Fibroblast of lung (primary cell): ENCODE data around the gene ATP11A.

Experiments used
- CTCF ChIP-seq, 2 donors: IDR thresholded peaks in 1 of 2; conservative IDR thresholded peaks in 1 of 2; 1 replicate in 1 of 2; 2 replicates in 1 of 2; pipeline ENCODE4 v1.5.1; 2011 to 2012; ENCODE audit warnings: low read length in 2 of 2, control low read depth in 1 of 2, inconsistent platforms in 1 of 2, low read depth in 1 of 2, mild to moderate bottlenecking in 1 of 2
- EZH2 ChIP-seq: IDR thresholded peaks from 2 replicates; pipeline ENCODE4 v1.5.1; 2012; ENCODE audit warnings: low read length, control low read depth, mild to moderate bottlenecking; ENCODE audit errors: missing control alignments

DNA sequence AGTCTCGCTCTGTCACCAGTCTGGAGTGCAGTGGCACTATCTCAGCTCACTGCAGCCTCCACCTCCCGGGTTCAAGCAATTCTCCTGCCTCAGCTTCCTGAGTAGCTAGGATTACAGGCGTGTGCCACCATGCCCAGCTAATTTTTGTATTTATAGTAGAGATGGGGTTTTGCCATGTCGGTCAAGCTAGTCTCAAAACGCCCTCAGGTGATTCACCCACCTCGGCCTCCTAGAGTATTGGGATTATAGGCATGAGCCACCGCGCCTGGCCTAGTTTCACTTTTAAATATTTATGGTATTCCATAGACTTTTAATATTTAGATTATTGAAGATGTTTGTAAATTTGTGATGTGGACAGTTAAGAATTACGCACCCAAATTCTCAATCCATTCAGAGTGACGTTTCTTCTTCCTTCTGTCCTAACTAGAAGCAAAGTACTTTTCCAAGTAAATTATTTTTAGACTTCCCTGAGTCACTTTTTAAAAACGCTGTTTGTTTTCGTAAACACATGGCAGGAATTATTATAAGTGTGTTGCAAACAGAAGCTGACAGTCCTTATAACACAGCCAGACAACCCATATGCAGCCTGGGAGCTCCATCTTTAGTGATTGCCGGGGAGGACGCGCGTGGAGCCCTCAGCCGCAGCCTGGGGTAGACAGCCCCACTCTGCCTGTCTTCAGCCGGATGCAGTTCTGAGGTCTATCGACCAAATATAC is 131.7 kb downstream of the ATP11A start:
- no peak for TF ChIP-seq CTCF (conservative IDR thresholded peaks at IDR 0.05 in 1 of 2, IDR thresholded peaks at IDR 0.05 in 1 of 2; ENCODE audit: low read depth in 1 of 2, low read length in 2 of 2)
- no peak for TF ChIP-seq EZH2
